SU-DHL-6 (cell line): Measurements from ENCODE around the gene GABRD.

Experiments
- EZH2phosphoT487 ChIP-seq: fragments of 200-600 bp; sonication (generic), shearing (Covaris generic); conservative IDR thresholded peaks from 2 replicates; pipeline ENCODE4 v1.6.1; 2018; ENCODE audit warnings: mild to moderate bottlenecking, antibody characterized with exemption, low read length, moderate library complexity, mixed read lengths
- TF ChIP-seq, protein P1 (sequence below): fragments of 200-600 bp; sonication (generic); IDR thresholded peaks from one replicate; pipeline ENCODE4 v1.5.1; 2017; ENCODE audit warnings: antibody characterized with exemption, mild to moderate bottlenecking, low read length, moderate library complexity; ENCODE audit not compliant: insufficient read depth, poor library complexity, severe bottlenecking

DNA sequence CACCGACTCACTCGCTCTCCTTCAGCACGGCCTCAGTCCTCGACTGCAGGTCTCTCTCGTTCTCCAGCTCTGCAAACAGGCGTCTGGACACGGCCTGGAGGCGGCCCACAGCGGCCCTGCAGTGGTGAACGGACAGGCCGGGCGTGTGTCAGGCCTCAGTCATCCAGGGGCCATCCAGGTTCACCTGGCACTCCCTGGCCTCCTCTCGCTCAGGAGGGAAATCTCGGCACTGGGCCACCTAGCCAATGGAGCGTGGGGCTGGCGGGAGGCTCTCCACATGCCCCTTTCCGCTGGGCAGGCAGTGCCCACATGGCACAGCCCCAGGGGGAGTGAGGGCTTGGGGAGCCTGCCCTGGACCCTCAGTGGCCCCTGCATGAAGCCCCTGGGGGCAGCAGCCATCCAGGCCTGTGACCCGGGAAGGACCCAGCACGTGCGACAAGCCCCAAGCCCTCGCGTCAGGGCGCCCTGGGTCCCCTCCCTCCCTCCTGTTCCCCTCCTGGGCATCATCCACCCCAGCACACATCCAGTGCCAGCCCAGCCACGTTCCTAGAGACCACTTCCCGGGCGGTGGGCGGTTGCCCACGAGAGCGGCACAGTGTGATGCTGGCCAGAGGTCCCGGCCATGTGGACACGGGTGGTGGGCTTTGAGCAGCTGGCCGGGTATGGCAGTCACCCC is 33.6 kb upstream of the GABRD start:
- TF ChIP-seq, protein P1, sequence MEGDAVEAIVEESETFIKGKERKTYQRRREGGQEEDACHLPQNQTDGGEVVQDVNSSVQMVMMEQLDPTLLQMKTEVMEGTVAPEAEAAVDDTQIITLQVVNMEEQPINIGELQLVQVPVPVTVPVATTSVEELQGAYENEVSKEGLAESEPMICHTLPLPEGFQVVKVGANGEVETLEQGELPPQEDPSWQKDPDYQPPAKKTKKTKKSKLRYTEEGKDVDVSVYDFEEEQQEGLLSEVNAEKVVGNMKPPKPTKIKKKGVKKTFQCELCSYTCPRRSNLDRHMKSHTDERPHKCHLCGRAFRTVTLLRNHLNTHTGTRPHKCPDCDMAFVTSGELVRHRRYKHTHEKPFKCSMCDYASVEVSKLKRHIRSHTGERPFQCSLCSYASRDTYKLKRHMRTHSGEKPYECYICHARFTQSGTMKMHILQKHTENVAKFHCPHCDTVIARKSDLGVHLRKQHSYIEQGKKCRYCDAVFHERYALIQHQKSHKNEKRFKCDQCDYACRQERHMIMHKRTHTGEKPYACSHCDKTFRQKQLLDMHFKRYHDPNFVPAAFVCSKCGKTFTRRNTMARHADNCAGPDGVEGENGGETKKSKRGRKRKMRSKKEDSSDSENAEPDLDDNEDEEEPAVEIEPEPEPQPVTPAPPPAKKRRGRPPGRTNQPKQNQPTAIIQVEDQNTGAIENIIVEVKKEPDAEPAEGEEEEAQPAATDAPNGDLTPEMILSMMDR: no peak
- no peak for TF ChIP-seq EZH2phosphoT487
